ENCODE results near the gene ZEB1.
"Not testable (repeated sequence)": the region's sequence is repeated elsewhere in the genome, so short reads cannot be mapped to it uniquely, and the experiment has no call there.

The ZEB1 gene

GRCh38 chr10:31515819-31516402 is 196.9 kb downstream of the ZEB1 start:
- DNase-seq, result no peak

GRCh38 chr10:31520986-31521831 is 202.2 kb downstream of the ZEB1 start:
- DNase-seq, result no peak

- DNase-seq, result no peak
These were observed 203.8 kb downstream of the ZEB1 start for GRCh38 chr10:31522820-31523219.

- DNase-seq, result no peak
These were observed 205.4 kb downstream of the ZEB1 start for GRCh38 chr10:31524460-31524859.

GRCh38 chr10:31526178-31526577 is 207.2 kb downstream of the ZEB1 start:
- DNase-seq, result no peak

- DNase-seq, result no peak
These were observed 207.7 kb downstream of the ZEB1 start for GRCh38 chr10:31526681-31527080.

- DNase-seq, result no peak
These were observed 209.8 kb downstream of the ZEB1 start for GRCh38 chr10:31528831-31529230.

GRCh38 chr10:31536302-31536701 is 217.3 kb downstream of the ZEB1 start:
- DNase-seq, result no peak

GRCh38 chr10:31549896-31550295 is 230.9 kb downstream of the ZEB1 start:
- no peak for DNase-seq

- no peak for DNase-seq
These were observed 235.5 kb downstream of the ZEB1 start for GRCh38 chr10:31554556-31554955.

- no peak for DNase-seq
These were observed 238.8 kb downstream of the ZEB1 start for GRCh38 chr10:31557854-31558253.

- not testable (repeated sequence) for DNase-seq
These were observed 249.3 kb downstream of the ZEB1 start for GRCh38 chr10:31568252-31568861.

- no peak for DNase-seq
These were observed 255.6 kb downstream of the ZEB1 start for GRCh38 chr10:31574577-31574976.

- DNase-seq, result peak in 1 of 2 experiments; percentile 3
These were observed 259.3 kb downstream of the ZEB1 start for GRCh38 chr10:31578181-31578852.

- no peak for DNase-seq
These were observed 259.9 kb downstream of the ZEB1 start for GRCh38 chr10:31578951-31579350.
